HG02571 (cell line): ENCODE results near the gene PITPNB.

ENCODE experiments used
- ATAC-seq: cut with Tn5 transposase; IDR thresholded peaks from one replicate; pipeline ENCODE4 v1.9.1; 2021; ENCODE audit warnings: mild to moderate bottlenecking, moderate library complexity; ENCODE audit not compliant: unreplicated experiment

The PITPNB gene

DNA sequence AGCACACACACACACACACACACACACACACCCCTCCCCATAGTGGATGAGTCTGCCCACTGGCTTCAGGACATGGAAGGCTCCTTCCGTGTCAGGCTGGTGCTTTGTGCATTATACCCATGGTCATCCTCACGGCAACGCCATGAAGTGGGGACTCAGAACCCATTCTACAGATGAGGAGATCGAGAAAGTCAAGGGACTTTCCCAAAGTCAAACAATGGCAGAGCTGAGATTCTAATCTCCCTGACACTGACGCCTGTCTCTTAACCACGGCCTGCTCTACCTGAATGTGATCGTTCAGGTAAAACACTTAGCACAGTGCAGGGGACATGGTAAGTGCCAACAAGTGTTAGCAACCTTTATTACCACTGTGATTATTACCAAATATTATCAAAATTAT, 113.2 kb downstream of the PITPNB start:
- no peak for ATAC-seq

DNA sequence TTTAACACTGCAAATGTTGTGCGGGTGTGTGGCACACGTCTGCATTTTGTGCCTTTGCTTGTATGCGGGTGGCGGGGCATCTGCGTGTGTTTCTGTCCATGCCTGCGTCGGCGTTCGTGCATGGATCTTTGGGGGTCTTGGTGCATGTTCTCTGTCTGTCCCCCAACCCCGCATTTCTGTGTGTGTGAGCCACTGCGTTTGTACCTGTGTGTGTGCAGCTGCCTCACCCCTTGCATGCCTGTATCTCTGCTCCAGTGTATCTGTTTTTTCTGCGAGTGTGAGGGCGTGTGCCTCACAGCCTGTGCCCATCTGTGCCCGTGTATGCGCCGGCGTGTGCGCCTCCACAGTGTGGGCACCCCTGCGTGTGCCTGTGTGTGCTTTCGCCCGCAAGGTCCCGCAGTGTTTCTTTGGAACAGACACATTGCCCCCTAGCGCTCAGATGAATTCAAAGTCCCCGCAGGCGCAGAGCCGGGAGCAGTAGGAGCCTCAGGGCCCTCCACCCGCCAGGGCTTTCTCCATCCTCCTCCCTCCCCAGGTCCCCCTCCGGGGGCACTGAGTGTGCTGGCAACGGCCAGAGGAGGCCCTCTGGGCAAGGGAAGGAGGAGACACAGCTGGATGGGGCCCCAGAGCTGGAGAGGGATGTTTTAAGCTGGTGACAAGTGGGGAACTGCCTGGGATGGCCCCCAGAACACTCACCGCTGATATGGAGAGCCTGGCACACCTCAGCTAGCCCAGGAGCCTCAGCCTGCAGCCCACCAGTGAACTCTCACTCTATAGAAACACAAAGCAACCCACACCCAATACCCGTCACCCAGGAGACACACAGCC, 114.4 kb downstream of the PITPNB start:
- no peak for ATAC-seq

DNA sequence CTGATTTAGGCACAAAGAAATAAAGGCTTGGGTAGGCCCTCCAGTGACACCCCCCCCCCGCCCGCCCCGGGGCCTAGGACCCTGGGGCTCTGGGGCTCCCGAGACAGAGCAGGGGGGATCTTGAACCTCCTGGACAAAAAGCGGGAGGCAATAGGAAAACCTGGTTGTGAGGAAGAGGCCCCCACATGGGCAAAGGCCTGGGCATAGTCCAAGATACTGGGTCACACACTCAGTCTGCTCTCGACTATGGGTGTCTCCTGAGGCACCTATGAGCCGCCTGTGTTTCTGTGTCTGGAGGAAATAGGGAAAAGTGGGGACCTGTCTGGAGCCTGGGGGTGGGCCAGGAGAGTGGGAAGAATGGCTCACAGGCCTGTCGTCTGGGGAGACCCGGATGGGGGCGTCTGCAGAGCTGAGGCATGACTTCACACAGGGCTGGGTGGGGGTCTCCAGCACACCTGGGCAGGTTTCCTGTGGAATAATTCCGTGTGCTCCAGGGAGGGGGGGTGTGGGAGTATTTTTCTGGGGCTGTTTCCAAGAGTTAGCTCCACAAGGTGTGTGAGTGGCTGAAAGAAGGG, 115.1 kb downstream of the PITPNB start:
- ATAC-seq = no peak

DNA sequence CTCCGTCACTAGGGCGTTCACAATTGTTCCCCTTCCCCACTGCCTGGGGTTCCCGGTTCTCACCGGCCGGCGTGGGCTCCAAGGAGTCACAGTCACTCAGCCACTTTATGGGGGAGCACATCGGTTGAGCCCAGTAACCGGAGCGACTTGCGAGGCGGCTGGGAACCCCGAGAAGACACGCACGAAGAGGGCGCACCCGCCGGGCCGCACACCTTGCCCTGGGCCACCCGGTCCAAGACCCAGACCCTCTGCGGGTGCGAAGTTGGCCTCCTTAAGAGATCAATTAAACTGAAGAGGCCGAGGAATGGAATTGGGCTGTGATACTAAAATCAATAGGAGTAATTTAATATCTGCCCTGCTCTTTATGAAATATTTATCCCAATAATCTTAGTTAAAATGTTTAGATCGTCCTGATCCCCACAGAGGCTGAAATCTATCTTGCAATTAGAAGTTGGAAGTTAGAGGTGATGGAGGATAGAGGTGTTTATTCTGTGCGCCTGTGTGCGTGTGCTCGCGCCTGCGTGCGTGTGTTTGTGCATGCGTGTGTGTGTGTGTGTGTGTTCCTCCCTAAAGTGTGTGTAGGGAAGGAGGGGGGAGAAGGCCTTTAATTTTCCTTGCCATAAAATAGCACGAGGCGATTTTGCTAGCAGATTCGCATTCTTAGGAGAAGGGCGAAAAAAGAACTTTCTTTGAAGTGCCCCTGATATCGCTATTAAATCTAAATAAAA, 116.5 kb downstream of the PITPNB start:
- no peak for ATAC-seq
